Uterus (tissue), 2 donors: ENCODE data around the gene PSAT1.

Source experiments
- CTCF ChIP-seq, 4 experiments: fragments of 200-600 bp in 2 of 4; fragments of 450-650 bp in 2 of 4; sonication (generic) in 2 of 4; IDR thresholded peaks; one replicate each; pipeline ENCODE4 v1.5.1; 2016 to 2019; ENCODE audit warnings: antibody characterized with exemption in 4 of 4, mild to moderate bottlenecking in 2 of 4, moderate library complexity in 1 of 4
- POLR2A ChIP-seq, 2 donors: fragments of 450-650 bp; IDR thresholded peaks; one replicate each; pipeline ENCODE4 v1.6.1; 2016; ENCODE audit warnings: antibody characterized with exemption in 2 of 2, mild to moderate bottlenecking in 1 of 2, moderate library complexity in 1 of 2

DNA sequence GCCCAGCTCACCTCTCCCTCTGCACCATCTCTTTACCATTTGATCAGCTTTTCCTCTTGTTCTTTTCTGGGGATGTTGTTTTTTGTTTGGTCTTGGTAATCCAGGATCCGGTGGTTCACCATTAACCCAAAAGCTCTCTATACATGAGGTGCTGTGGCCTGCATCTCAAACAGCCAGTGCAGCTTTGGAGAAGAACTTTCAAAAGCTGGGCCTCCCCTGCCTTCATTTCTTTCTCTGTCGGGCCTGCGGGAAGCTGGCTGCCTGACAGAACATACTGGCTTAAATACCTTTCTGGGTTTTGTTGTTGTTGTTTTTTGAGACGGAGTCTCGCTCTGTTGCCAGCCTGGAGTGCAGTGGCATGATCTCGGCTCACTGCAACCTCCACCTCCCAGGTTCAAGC lies 12.1 kb downstream of the PSAT1 start:
- TF ChIP-seq CTCF (IDR thresholded peaks at IDR 0.05): no peak
- no peak for TF ChIP-seq POLR2A (IDR thresholded peaks at IDR 0.05)
